ENCODE results near the gene STK32A.

STK32A gene

DNA sequence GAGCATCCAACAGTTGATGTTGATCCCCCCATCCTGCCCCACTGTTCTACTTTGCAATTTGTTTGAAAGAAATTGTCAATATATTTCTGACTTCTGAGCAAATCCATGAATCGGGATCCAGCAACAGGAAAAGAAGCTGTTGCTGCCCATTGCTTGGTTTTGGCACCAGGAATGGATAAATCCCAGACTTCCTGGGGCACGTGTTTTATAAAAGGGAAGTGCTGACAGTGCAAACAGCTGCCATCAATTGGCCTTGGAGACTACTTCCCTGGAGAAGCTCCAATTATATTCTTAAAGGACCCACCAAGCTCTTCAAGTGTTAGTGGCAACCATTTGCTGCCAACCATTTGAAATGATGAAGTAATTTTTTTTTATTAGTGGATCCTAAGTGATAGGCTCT is 13.7 kb downstream of the STK32A start:
- Histone ChIP-seq H3K27ac (ENCODE audit: low read depth, low read length) (no peak overlapping the region), H3K4me3 (ENCODE audit: low read depth in 1 of 5, low read length in 5 of 5) (no peak overlapping the region), H3K9ac (ENCODE audit: low read length in 5 of 5) (no peak overlapping the region), H3K9me3 (ENCODE audit: control insufficient read depth in 5 of 5, low read length in 5 of 5) (no peaks in the 10 kb centered on the region), H3K27me3 (ENCODE audit: control insufficient read depth in 5 of 5, insufficient read depth in 4 of 5, low read length in 5 of 5) (no peaks in the 10 kb centered on the region), H3K4me1 (ENCODE audit: control insufficient read depth in 5 of 5, insufficient read depth in 5 of 5, low read length in 5 of 5) (peaks cover 0 to 18% (median 2%) of the 10 kb centered on the region in 5 donors), H3K36me3 (ENCODE audit: control insufficient read depth in 5 of 5, insufficient read depth in 5 of 5, low read length in 5 of 5) (no peaks in the 10 kb centered on the region)

DNA sequence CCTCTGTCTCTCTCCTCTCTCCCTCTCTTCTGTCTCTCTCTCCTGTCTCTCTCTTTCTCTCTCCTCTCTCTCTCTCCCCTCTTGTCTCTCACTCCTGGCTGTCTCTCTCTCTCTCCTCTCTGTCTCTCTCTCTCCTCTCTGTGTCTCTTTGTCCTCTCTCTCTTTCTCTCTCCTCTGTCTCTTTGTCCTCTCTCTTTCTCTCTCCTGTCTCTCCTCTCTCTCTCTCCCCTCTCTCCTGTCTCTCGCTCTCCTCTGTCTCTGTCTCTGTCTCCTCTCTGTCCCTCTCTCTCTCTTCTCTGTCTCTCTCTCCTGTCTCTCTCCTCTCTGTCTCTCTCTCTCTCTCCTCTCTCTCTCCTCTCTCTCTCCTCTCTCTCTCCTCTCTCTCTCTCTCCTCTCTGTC is 25.0 kb downstream of the STK32A start:
- Histone ChIP-seq H3K36me3 (ENCODE audit: control insufficient read depth in 5 of 5, insufficient read depth in 5 of 5, low read length in 5 of 5) (no peaks in the 10 kb centered on the region), H3K4me1 (ENCODE audit: control insufficient read depth in 5 of 5, insufficient read depth in 5 of 5, low read length in 5 of 5) (no peaks in the 10 kb centered on the region), H3K27ac (ENCODE audit: low read depth, low read length) (no peak overlapping the region), H3K27me3 (ENCODE audit: control insufficient read depth in 5 of 5, insufficient read depth in 4 of 5, low read length in 5 of 5) (peaks cover 0 to 4% (median 3%) of the 10 kb centered on the region in 5 donors), H3K9me3 (ENCODE audit: control insufficient read depth in 5 of 5, low read length in 5 of 5) (no peaks in the 10 kb centered on the region), H3K9ac (ENCODE audit: low read length in 5 of 5) (no peak overlapping the region), H3K4me3 (ENCODE audit: low read depth in 1 of 5, low read length in 5 of 5) (no peak overlapping the region)

DNA sequence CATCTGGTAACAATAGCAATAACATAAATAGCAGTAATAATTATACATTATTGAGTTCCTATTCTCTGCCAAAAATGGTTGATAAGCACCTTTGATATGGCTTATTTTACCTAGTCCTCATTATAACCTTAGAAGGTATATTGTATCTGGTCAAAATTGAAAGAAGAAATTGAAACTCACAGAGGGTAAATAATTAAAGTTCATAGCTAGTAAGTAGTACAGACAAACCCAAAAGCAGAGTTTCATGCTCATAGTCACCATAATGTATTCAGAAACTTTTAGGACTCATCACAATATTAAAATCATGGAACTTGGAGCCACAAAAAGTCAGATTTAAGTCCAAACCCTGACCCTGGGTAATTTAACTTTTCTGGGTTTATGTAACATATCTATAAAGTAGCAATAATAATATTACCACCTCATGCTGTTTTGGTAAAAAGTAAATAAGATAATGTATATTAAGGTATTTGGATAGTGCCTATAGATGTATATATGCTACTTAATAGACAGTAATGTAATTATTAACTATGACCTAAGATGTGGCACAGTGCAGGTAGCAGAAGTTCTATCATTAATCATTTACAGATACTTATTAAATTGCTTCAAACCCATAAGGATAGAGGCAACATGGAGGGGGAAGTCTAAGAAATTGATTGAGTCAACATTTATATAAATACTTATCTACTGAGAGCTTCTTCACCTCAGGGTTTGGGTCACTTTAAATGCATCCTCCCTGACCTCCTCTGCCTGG is 32.4 kb downstream of the STK32A start:
- Histone ChIP-seq H3K9ac (ENCODE audit: low read length in 5 of 5) (no peak overlapping the region), H3K27me3 (ENCODE audit: control insufficient read depth in 5 of 5, insufficient read depth in 4 of 5, low read length in 5 of 5) (no peaks in the 10 kb centered on the region), H3K27ac (ENCODE audit: low read depth, low read length) (no peak overlapping the region), H3K36me3 (ENCODE audit: control insufficient read depth in 5 of 5, insufficient read depth in 5 of 5, low read length in 5 of 5) (no peaks in the 10 kb centered on the region), H3K4me1 (ENCODE audit: control insufficient read depth in 5 of 5, insufficient read depth in 5 of 5, low read length in 5 of 5) (no peaks in the 10 kb centered on the region), H3K9me3 (ENCODE audit: control insufficient read depth in 5 of 5, low read length in 5 of 5) (no peaks in the 10 kb centered on the region), H3K4me3 (ENCODE audit: low read depth in 1 of 5, low read length in 5 of 5) (no peak overlapping the region)

DNA sequence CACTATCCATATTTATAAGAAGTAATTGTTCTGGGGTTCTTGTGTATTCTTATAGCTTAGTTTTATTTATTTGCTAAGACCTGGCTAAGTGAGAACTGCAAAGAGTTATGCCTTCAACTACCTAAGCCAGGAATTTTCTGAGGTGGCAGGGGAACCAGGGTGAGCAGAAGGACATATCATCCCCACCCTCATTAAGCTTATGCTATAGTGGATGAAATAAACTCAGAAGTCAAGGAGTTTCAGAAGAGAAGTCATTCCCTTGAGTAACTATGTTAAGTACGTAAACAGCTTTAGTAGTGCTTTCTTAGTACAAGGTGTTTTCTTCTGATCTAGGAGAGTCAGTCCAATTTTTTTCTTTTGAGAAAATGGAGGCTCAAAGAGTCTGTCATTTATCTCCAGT is 41.7 kb downstream of the STK32A start:
- Histone ChIP-seq H3K9ac (ENCODE audit: low read length in 5 of 5) (no peak overlapping the region), H3K4me1 (ENCODE audit: control insufficient read depth in 5 of 5, insufficient read depth in 5 of 5, low read length in 5 of 5) (no peaks in the 10 kb centered on the region), H3K27me3 (ENCODE audit: control insufficient read depth in 5 of 5, insufficient read depth in 4 of 5, low read length in 5 of 5) (no peaks in the 10 kb centered on the region), H3K36me3 (ENCODE audit: control insufficient read depth in 5 of 5, insufficient read depth in 5 of 5, low read length in 5 of 5) (no peaks in the 10 kb centered on the region), H3K9me3 (ENCODE audit: control insufficient read depth in 5 of 5, low read length in 5 of 5) (no peaks in the 10 kb centered on the region), H3K4me3 (ENCODE audit: low read depth in 1 of 5, low read length in 5 of 5) (no peak overlapping the region), H3K27ac (ENCODE audit: low read depth, low read length) (no peak overlapping the region)

DNA sequence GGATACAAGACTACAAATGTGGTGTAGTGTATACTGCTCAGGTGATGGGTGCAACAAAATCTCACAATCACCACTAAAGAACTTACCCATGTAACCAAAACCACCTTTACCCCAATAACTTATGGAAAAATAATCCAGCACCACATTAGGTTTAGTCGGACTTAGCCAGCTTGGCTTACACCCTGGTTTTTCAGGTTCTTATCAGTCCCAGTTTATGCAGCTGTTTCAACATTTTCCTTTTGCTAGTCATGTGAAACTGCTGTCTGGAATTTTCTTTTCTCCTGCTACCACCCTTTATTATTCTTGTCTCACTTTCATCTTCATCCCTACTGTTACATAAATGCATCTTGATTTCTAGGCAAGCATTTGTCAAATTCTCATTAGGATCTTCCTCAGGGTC is 51.5 kb downstream of the STK32A start:
- H3K9me3 ChIP-seq (ENCODE audit: control insufficient read depth in 5 of 5, low read length in 5 of 5) = peaks cover 0 to 3% (median 0%) of the 10 kb centered on the region in 5 donors
- no peaks in the 10 kb centered on the region for H3K4me1 ChIP-seq (ENCODE audit: control insufficient read depth in 5 of 5, insufficient read depth in 5 of 5, low read length in 5 of 5)
- H3K27me3 ChIP-seq (ENCODE audit: control insufficient read depth in 5 of 5, insufficient read depth in 4 of 5, low read length in 5 of 5) = no peaks in the 10 kb centered on the region
- no peak overlapping the region for H3K4me3 ChIP-seq (ENCODE audit: low read depth in 1 of 5, low read length in 5 of 5)
- H3K9ac ChIP-seq (ENCODE audit: low read length in 5 of 5) = no peak overlapping the region
- H3K27ac ChIP-seq (ENCODE audit: low read depth, low read length) = no peak overlapping the region
- H3K36me3 ChIP-seq (ENCODE audit: control insufficient read depth in 5 of 5, insufficient read depth in 5 of 5, low read length in 5 of 5) = no peaks in the 10 kb centered on the region

DNA sequence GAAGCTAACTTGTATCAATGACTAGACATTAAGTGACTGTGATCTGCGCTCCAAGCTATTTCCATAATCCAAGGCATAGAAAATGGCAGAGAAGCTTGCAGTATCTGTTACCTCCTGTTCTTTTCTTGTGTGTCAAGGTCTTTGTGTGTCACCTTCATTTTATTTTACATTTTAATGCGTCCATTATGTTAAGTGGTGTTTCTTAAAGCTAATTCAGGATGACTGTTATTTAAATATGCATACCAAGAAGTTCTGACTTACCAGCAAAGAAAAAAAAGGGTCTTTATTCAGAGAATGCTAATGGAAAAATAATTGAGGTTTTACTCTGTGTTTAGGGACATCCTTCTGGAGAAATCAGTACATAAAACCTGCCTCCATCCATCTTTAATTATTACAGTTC is 52.3 kb downstream of the STK32A start:
- Histone ChIP-seq H3K36me3 (ENCODE audit: control insufficient read depth in 5 of 5, insufficient read depth in 5 of 5, low read length in 5 of 5) (no peaks in the 10 kb centered on the region), H3K9ac (ENCODE audit: low read length in 5 of 5) (no peak overlapping the region), H3K27me3 (ENCODE audit: control insufficient read depth in 5 of 5, insufficient read depth in 4 of 5, low read length in 5 of 5) (no peaks in the 10 kb centered on the region), H3K4me3 (ENCODE audit: low read depth in 1 of 5, low read length in 5 of 5) (no peak overlapping the region), H3K27ac (ENCODE audit: low read depth, low read length) (no peak overlapping the region), H3K4me1 (ENCODE audit: control insufficient read depth in 5 of 5, insufficient read depth in 5 of 5, low read length in 5 of 5) (no peaks in the 10 kb centered on the region), H3K9me3 (ENCODE audit: control insufficient read depth in 5 of 5, low read length in 5 of 5) (peaks cover 0 to 5% (median 0%) of the 10 kb centered on the region in 5 donors)

DNA sequence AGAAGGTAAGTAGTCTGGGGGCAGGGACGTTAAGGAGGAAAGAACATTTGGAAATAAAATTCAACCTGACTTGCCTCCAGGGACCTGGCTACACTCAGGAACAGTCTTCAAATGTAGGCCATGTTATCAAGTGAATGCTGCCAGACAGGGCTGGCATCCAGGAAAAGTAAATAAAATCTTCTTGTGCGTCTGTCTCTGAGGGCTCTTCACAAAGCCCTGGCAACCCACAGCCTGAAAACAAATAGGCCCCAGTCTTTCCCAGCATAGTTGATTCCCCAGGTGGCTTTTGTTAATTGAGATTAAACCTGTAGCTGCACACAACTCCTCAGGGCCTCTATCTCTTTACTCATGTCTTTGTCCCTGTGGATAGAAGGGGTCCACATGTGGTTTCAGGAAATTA is 55.4 kb downstream of the STK32A start:
- Histone ChIP-seq H3K9me3 (ENCODE audit: control insufficient read depth in 5 of 5, low read length in 5 of 5) (peaks cover 0 to 2% (median 0%) of the 10 kb centered on the region in 5 donors), H3K36me3 (ENCODE audit: control insufficient read depth in 5 of 5, insufficient read depth in 5 of 5, low read length in 5 of 5) (no peaks in the 10 kb centered on the region), H3K4me3 (ENCODE audit: low read depth in 1 of 5, low read length in 5 of 5) (no peak overlapping the region), H3K27ac (ENCODE audit: low read depth, low read length) (no peak overlapping the region), H3K9ac (ENCODE audit: low read length in 5 of 5) (no peak overlapping the region), H3K27me3 (ENCODE audit: control insufficient read depth in 5 of 5, insufficient read depth in 4 of 5, low read length in 5 of 5) (no peaks in the 10 kb centered on the region), H3K4me1 (ENCODE audit: control insufficient read depth in 5 of 5, insufficient read depth in 5 of 5, low read length in 5 of 5) (no peaks in the 10 kb centered on the region)

DNA sequence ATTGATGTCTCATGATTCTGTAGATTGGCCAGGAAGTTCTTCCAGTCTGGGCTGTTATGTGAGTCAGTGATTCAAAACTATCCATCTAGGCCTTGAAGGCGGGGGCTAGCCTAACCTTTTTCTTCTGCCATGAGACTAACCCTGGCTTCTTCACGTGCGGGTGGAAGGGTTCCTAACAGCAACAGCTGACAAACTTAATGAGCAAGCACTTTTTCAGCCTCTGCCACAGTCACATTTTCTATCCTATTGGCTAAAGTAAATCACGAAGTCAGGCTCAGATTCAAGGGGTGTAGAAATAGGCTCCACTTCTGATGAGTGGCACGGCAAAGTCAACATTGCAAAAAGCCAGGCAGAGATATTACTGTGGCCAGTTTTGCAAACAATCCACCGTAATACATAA is 68.4 kb downstream of the STK32A start:
- Histone ChIP-seq H3K27ac (ENCODE audit: low read depth, low read length) (peak overlapping the region; percentile 78), H3K36me3 (ENCODE audit: control insufficient read depth in 5 of 5, insufficient read depth in 5 of 5, low read length in 5 of 5) (no peaks in the 10 kb centered on the region), H3K4me3 (ENCODE audit: low read depth in 1 of 5, low read length in 5 of 5) (no peak overlapping the region), H3K9me3 (ENCODE audit: control insufficient read depth in 5 of 5, low read length in 5 of 5) (no peaks in the 10 kb centered on the region), H3K4me1 (ENCODE audit: control insufficient read depth in 5 of 5, insufficient read depth in 5 of 5, low read length in 5 of 5) (peaks cover 0 to 20% (median 5%) of the 10 kb centered on the region in 5 donors), H3K27me3 (ENCODE audit: control insufficient read depth in 5 of 5, insufficient read depth in 4 of 5, low read length in 5 of 5) (no peaks in the 10 kb centered on the region), H3K9ac (ENCODE audit: low read length in 5 of 5) (no peak overlapping the region)

DNA sequence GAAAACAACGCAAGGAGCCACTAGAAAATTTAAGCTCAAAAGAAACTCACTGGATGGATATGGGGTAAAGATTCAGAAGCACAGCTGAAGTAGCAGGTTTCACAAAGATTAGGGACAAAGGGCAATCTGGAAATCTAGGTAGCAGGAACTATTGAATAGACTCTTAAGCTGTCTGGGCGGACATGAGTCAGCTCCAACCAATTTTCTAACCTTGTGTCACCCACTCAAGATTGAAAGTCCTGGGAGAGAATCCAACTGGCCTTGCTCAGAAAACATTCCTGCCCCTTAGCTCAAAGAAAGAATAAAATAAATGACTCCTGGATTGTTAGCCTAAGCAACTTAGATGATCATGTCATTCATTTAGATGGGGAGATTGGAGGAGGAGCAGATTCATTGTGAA is 69.2 kb downstream of the STK32A start:
- Histone ChIP-seq H3K9ac (ENCODE audit: low read length in 5 of 5) (no peak overlapping the region), H3K27ac (ENCODE audit: low read depth, low read length) (peak overlapping the region; percentile 78)

DNA sequence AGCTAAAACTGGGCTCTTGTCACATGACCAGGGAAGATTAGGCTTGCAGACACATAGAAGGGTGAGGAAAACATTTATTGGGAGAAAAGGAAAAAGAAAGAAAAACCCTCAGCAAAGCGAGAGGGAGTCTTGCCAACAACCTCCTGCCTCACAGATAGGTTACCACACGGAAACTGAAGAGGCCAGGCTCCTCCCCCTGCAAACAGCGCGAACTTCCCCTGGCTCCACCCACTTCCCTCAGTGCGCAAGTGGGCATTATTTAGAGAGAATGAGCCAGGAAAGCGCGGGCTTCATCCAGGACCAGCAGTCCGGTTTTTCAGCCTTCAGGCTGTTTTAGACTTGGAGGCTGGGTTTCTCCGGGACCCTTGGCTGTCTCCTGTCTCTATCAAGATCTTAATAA is 70.3 kb downstream of the STK32A start:
- H3K27ac ChIP-seq (ENCODE audit: low read depth, low read length) = no peak overlapping the region
- H3K27me3 ChIP-seq (ENCODE audit: control insufficient read depth in 5 of 5, insufficient read depth in 4 of 5, low read length in 5 of 5) = no peaks in the 10 kb centered on the region
- no peaks in the 10 kb centered on the region for H3K36me3 ChIP-seq (ENCODE audit: control insufficient read depth in 5 of 5, insufficient read depth in 5 of 5, low read length in 5 of 5)
- H3K9me3 ChIP-seq (ENCODE audit: control insufficient read depth in 5 of 5, low read length in 5 of 5) = no peaks in the 10 kb centered on the region
- no peak overlapping the region for H3K9ac ChIP-seq (ENCODE audit: low read length in 5 of 5)
- H3K4me1 ChIP-seq (ENCODE audit: control insufficient read depth in 5 of 5, insufficient read depth in 5 of 5, low read length in 5 of 5) = peaks cover 0 to 29% (median 7%) of the 10 kb centered on the region in 5 donors
- no peak overlapping the region for H3K4me3 ChIP-seq (ENCODE audit: low read depth in 1 of 5, low read length in 5 of 5)

More for the DNA sequence above, 69.2 kb downstream of the STK32A start:
- H3K27me3 ChIP-seq (ENCODE audit: control insufficient read depth in 5 of 5, insufficient read depth in 4 of 5, low read length in 5 of 5) = no peaks in the 10 kb centered on the region
- peaks cover 0 to 20% (median 5%) of the 10 kb centered on the region in 5 donors for H3K4me1 ChIP-seq (ENCODE audit: control insufficient read depth in 5 of 5, insufficient read depth in 5 of 5, low read length in 5 of 5)
- no peaks in the 10 kb centered on the region for H3K36me3 ChIP-seq (ENCODE audit: control insufficient read depth in 5 of 5, insufficient read depth in 5 of 5, low read length in 5 of 5)
- no peak overlapping the region for H3K4me3 ChIP-seq (ENCODE audit: low read depth in 1 of 5, low read length in 5 of 5)
- no peaks in the 10 kb centered on the region for H3K9me3 ChIP-seq (ENCODE audit: control insufficient read depth in 5 of 5, low read length in 5 of 5)

All from subcutaneous abdominal adipose tissue (tissue), 5 donors.